Activated T-cell treated with anti-CD3 and anti-CD28 coated beads, Interleukin-2, amount 50 U/mL, for 72 hours (primary cell): ENCODE measurements around the gene INTS1. TPM values are rescaled to one million over a fixed set of nuclear protein-coding genes. Genes with fewer than 3 reads are reported as not detected.

Source experiments
- ATAC-seq, 2 donors: fragments of 150-1000 bp; cut with Tn5 transposase; replicated peaks in 1 of 2; 2 replicates each; pipeline ENCODE4 v1.10.0; 2021; ENCODE audit warnings: moderate library complexity in 2 of 2, mild to moderate bottlenecking in 1 of 2
- DNase-seq, 2 donors: peaks; one replicate each; pipeline ENCODE4 v3.0.0; 2021 to 2022; ENCODE audit warnings: mixed read lengths in 1 of 2
- H3K27ac Mint-ChIP-seq: one replicate; pipeline ENCODE4 v1.8.0; 2022; ENCODE audit warnings: mild to moderate bottlenecking, moderate library complexity, mixed read lengths
- H3K27me3 Mint-ChIP-seq: one replicate; pipeline ENCODE4 v1.8.0; 2022; ENCODE audit warnings: low read depth, mixed read lengths
- H3K36me3 Mint-ChIP-seq, 2 donors: one replicate each; pipeline ENCODE4 v1.8.0; 2022; ENCODE audit warnings: mixed read lengths in 2 of 2, mild to moderate bottlenecking in 1 of 2; ENCODE audit not compliant: insufficient read depth in 2 of 2
- H3K4me1 Mint-ChIP-seq: one replicate; pipeline ENCODE4 v1.8.0; 2022; ENCODE audit warnings: low read depth, mixed read lengths
- H3K4me3 Mint-ChIP-seq, 2 donors: one replicate each; pipeline ENCODE4 v1.8.0; 2022; ENCODE audit warnings: mild to moderate bottlenecking in 2 of 2, mixed read lengths in 2 of 2, moderate library complexity in 2 of 2
- H3K9me3 Mint-ChIP-seq, 2 donors: one replicate each; pipeline ENCODE4 v1.8.0; 2022; ENCODE audit warnings: mixed read lengths in 2 of 2
- total RNA-seq, 2 donors: library from RNA; stranded (reverse); gene quantifications; one replicate each; pipeline ENCODE4 v1.2.3, GENCODE V29; 2022

INTS1 gene
- total RNA-seq, 2 donors from 2014 or later = 57.0 to 63.9 TPM

DNA sequence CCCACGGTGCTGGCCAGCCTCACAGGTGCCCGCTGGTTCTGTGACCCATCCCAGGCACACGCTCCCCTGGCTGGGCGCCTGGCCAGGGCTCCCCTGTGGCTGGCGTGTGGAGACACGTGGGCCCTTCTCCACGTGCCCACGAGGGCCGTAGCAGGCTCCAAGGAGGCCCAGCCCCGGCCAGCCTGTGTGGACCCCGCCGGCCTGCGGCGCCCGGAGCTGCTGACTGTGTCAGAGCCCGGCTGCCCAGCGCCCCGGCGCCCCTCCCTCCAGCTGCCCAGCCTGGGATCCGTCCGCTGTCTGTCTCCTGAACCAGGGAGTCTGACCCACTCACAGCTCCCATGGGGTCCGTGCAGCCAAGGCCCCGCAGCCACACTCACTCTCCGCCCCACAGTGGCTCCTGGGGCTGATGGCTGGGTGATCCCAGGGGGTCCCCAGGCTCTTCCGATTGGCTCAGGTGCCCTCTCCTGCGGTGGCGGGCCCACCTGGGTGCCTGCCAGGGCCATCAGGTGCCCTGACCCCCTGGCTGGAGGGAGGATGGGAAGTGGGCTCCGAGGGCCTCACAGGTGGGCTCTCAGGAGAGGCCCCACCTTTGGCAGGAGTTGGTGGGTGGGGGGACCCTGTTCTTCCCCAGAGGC is 42.2 kb upstream of the INTS1 start:
- Mint-ChIP-seq H3K27me3 (no peaks in the 10 kb centered on the region), H3K4me3 (no peak overlapping the region), H3K9me3 (no peaks in the 10 kb centered on the region), H3K36me3 (no peaks in the 10 kb centered on the region), H3K27ac (no peak overlapping the region), H3K4me1 (no peaks in the 10 kb centered on the region)
- ATAC-seq (no peak), DNase-seq (no peak)

- no peaks in the 10 kb centered on the region for H3K27me3 Mint-ChIP-seq
- DNase-seq = no peak
- H3K4me3 Mint-ChIP-seq = no peak overlapping the region
- H3K9me3 Mint-ChIP-seq = no peaks in the 10 kb centered on the region
- peaks cover 0 to 1% of the 10 kb centered on the region in 2 donors for H3K36me3 Mint-ChIP-seq
- H3K4me1 Mint-ChIP-seq = no peaks in the 10 kb centered on the region
- H3K27ac Mint-ChIP-seq = no peak overlapping the region
- no peak for ATAC-seq
These were observed 41.4 kb upstream of the INTS1 start for GRCh38 chr7:1545417-1546246.

GRCh38 chr7:1544896-1545416 is 40.8 kb upstream of the INTS1 start:
- H3K4me1 Mint-ChIP-seq = no peaks in the 10 kb centered on the region
- H3K27ac Mint-ChIP-seq = no peak overlapping the region
- no peaks in the 10 kb centered on the region for H3K27me3 Mint-ChIP-seq
- H3K36me3 Mint-ChIP-seq = peaks cover 0 to 1% of the 10 kb centered on the region in 2 donors
- no peak overlapping the region for H3K4me3 Mint-ChIP-seq
- DNase-seq = no peak
- no peaks in the 10 kb centered on the region for H3K9me3 Mint-ChIP-seq
- ATAC-seq = no peak

DNA sequence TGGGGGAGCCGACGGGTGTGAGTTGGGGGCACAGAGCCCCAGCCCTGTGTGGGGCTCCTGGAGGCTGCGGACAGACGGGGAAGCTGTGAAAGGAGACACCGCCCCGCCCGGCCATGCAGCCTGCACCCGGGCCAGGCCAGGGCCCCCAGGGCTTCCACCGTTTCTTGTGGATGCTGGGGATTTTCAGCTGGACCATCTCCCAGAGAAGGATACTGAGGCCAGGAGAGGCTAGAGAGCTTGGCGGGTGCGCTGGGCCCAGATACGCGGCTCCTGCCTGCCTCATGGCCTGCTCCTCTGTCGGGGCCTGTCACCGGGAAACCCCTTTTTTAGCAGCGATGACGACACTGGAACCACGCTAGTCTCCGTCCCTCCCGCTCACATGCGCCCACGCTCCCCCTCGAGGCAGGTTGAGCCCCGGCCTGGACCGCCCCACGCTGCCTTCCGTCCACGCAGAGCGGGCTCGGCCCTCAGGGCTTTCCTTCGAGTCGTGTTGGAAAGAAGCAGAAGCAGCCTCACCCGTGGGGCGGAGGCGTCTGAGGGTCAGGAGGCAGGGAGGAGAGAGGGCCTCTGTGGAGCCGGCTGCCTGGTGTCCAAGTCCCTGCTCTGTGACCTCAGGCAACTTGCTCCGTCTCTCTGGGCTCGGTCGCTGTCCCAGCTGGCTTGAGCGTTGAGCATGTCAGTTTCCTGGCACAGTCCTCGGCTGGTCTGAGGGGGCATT is 40.1 kb upstream of the INTS1 start:
- Mint-ChIP-seq H3K36me3 (peaks cover 0 to 1% of the 10 kb centered on the region in 2 donors), H3K9me3 (no peaks in the 10 kb centered on the region), H3K27ac (no peak overlapping the region), H3K4me1 (no peaks in the 10 kb centered on the region), H3K4me3 (no peak overlapping the region), H3K27me3 (no peaks in the 10 kb centered on the region)
- DNase-seq (no peak), ATAC-seq (no peak)

DNA sequence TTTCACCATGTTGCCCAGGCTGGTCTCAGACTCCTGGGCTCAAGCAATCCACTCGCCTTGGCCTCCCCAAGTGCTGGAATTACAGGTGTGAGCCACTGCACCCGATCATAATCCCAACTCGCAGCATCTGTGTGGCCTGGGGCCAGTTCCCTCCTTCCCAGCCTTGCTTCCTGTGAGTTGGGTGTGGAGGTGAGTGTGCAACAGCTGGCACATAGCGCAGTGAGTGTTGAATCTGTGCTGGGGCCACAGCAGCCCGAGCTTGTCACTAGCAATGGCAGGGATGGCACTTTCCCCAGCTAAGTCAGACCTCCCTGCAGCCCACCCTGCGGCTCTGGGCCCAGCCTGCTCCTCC is 39.6 kb upstream of the INTS1 start:
- peaks cover 0 to 1% of the 10 kb centered on the region in 2 donors for H3K36me3 Mint-ChIP-seq
- H3K27ac Mint-ChIP-seq = no peak overlapping the region

GRCh38 chr7:1542841-1543747 is 38.9 kb upstream of the INTS1 start:
- peaks cover 0 to 1% of the 10 kb centered on the region in 2 donors for H3K36me3 Mint-ChIP-seq
- no peak overlapping the region for H3K4me3 Mint-ChIP-seq
- DNase-seq (no peak), ATAC-seq (no peak)
- no peak overlapping the region for H3K27ac Mint-ChIP-seq
- no peaks in the 10 kb centered on the region for H3K27me3 Mint-ChIP-seq
- H3K4me1 Mint-ChIP-seq = no peaks in the 10 kb centered on the region
- H3K9me3 Mint-ChIP-seq = no peaks in the 10 kb centered on the region

More for the DNA sequence above, 39.6 kb upstream of the INTS1 start:
- DNase-seq = no peak
- Mint-ChIP-seq H3K27me3 (no peaks in the 10 kb centered on the region), H3K4me3 (no peak overlapping the region), H3K9me3 (no peaks in the 10 kb centered on the region), H3K4me1 (no peaks in the 10 kb centered on the region)
- no peak for ATAC-seq

GRCh38 chr7:1542329-1542728 is 38.1 kb upstream of the INTS1 start:
- Mint-ChIP-seq H3K27me3 (no peaks in the 10 kb centered on the region), H3K27ac (no peak overlapping the region), H3K36me3 (peaks cover 0 to 1% of the 10 kb centered on the region in 2 donors), H3K4me3 (no peak overlapping the region), H3K9me3 (no peaks in the 10 kb centered on the region), H3K4me1 (no peaks in the 10 kb centered on the region)
- DNase-seq (no peak), ATAC-seq (no peak)

DNA sequence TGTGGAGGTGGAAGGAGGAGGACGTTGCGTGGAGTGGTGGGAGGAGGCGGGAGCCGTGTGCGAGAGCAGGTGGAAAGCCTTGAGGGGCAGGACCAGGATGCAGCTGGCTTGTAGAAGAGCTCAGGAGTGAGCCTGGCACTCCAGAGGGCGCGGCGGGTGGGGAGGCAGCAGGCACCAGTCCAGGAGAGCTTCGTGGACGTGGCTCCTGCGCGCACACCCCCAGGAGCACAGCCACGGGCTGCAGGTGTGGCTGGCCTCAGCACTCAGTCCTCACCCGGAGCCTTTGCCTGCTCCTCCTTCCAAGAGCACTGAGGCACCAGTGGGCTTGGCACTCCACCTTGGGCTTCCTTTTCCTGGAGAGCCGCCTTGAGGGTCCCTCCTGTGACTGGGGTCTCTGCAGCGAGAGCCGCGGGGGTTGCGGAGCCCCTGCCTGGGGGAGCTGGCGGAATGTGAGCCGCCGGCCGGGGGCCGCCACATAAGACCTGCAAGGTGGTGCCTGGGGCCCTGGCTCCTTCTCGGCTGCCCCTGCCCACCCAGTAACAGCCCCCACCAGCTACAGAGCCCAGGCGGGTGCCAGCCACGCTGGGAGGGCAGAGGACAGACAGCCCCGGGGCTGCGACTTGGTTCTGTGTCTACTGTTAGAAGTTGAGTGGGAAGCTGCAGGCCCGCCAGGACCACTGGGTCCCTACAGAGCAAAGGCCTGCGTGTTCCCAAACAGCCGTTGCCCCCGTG is 37.4 kb upstream of the INTS1 start:
- ATAC-seq (no peak), DNase-seq (no peak)
- Mint-ChIP-seq H3K4me3 (no peak overlapping the region), H3K27me3 (no peaks in the 10 kb centered on the region), H3K4me1 (no peaks in the 10 kb centered on the region), H3K27ac (no peak overlapping the region), H3K9me3 (no peaks in the 10 kb centered on the region), H3K36me3 (peaks cover 0 to 1% of the 10 kb centered on the region in 2 donors)

- DNase-seq (no peak), ATAC-seq (no peak)
- H3K4me1 Mint-ChIP-seq = no peaks in the 10 kb centered on the region
- no peaks in the 10 kb centered on the region for H3K9me3 Mint-ChIP-seq
- H3K4me3 Mint-ChIP-seq = no peak overlapping the region
- no peaks in the 10 kb centered on the region for H3K27me3 Mint-ChIP-seq
- H3K27ac Mint-ChIP-seq = no peak overlapping the region
- peaks cover 0 to 1% of the 10 kb centered on the region in 2 donors for H3K36me3 Mint-ChIP-seq
These were observed 36.6 kb upstream of the INTS1 start for GRCh38 chr7:1540776-1541271.

DNA sequence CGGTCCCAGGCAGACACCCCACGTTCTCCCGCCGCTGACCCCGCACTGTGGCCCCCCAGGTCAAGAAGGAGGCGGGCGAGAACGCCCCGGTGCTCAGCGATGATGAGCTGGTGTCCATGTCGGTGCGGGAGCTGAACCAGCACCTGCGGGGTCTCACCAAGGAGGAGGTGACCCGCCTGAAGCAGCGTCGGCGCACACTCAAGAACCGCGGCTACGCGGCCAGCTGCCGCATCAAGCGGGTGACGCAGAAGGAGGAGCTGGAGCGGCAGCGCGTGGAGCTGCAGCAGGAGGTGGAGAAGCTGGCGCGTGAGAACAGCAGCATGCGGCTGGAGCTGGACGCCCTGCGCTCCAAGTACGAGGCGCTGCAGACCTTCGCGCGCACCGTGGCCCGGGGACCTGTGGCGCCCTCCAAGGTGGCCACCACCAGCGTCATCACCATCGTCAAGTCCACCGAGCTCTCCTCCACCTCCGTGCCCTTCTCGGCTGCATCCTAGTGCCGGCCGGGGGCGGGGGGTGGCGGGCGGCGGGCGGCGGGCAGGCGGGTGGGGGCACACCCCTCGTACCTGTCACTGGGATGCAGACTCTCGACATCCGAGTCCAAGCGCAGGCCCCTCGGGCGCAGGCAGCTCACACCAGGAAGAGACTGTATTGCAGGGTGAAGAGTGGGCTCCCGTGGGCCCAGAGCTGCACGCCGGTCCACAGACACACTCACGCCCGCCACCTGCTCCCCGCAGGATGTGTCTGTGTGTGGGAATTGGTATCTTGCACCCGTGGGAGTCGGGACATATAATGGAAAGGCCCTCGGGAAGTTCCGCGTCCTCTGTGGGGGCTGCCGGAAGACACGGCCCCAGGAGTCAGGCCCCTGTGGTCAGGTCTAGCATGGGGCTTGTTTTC is 35.9 kb upstream of the INTS1 start:
- H3K36me3 Mint-ChIP-seq = peaks cover 0 to 1% of the 10 kb centered on the region in 2 donors
- no peak overlapping the region for H3K4me3 Mint-ChIP-seq
- H3K4me1 Mint-ChIP-seq = no peaks in the 10 kb centered on the region
- H3K9me3 Mint-ChIP-seq = no peaks in the 10 kb centered on the region
- no peak overlapping the region for H3K27ac Mint-ChIP-seq
- ATAC-seq = no peak
- DNase-seq = no peak
- H3K27me3 Mint-ChIP-seq = no peaks in the 10 kb centered on the region

DNA sequence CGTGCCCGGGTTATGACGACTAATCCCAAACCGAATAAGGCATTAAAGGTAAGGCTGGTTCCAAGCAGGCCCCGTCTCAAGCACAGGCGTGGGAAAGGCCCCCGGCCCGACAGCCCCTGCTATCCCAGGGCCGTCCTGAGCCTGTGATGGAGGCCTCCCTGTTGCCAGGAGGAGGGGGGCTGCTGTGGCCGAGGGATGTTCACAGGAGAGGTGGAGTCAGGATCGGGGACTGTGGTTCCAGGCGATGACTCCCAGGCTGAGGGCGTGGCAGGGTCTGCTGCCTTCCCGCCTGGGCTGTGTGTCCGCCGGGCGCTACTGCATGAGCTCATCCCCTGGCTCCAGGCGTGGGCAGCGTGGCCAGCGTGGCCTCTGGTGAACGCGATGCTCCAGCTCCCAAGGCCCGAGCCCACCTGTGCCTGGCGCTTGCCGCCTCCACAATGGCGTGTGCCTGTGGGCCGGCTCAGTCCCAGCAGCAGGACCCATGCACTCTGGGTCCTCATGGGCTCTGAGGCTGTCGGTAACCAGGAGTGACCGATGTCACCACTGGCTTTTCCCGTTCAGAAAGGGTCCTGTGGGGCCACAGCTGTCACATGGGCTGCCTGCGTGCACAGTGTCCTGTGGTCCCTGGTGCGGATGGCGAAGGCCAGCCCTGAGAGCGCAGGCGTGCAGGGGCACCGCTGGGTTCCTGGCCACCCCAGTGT is 35.1 kb upstream of the INTS1 start:
- Mint-ChIP-seq H3K4me3 (no peak overlapping the region), H3K9me3 (no peaks in the 10 kb centered on the region), H3K36me3 (peaks cover 0 to 1% of the 10 kb centered on the region in 2 donors), H3K4me1 (no peaks in the 10 kb centered on the region), H3K27me3 (no peaks in the 10 kb centered on the region), H3K27ac (no peak overlapping the region)
- DNase-seq = no peak
- no peak for ATAC-seq
